Chondrocyte (in vitro differentiated cells): ENCODE data around the gene CAB39. TPM values are rescaled to one million over a fixed set of nuclear protein-coding genes. Genes with fewer than 3 reads are reported as not detected.

Experiments used
- DNase-seq: peaks from one replicate; pipeline ENCODE4 v3.0.0; 2021; ENCODE audit warnings: mixed read lengths, low spot score
- H3K27ac Mint-ChIP-seq: one replicate; pipeline ENCODE4 v1.8.0; 2021; ENCODE audit warnings: mild to moderate bottlenecking, moderate library complexity, mixed read lengths; ENCODE audit not compliant: unreplicated experiment
- H3K27me3 Mint-ChIP-seq: 2 replicates; pipeline ENCODE4 v1.8.0; 2021; ENCODE audit warnings: low read depth, mixed read lengths
- H3K36me3 Mint-ChIP-seq: 2 replicates; pipeline ENCODE4 v1.8.0; 2021; ENCODE audit warnings: low read depth, mixed read lengths
- H3K4me1 Mint-ChIP-seq: 2 replicates; pipeline ENCODE4 v1.8.0; 2021; ENCODE audit warnings: low read depth, mild to moderate bottlenecking, mixed read lengths
- H3K4me3 Mint-ChIP-seq: one replicate; pipeline ENCODE4 v1.8.0; 2021; ENCODE audit warnings: mild to moderate bottlenecking, moderate library complexity, mixed read lengths; ENCODE audit not compliant: unreplicated experiment
- H3K9me3 Mint-ChIP-seq: 2 replicates; pipeline ENCODE4 v1.8.0; 2021; ENCODE audit warnings: low read depth, mixed read lengths
- total RNA-seq: library from RNA; stranded (reverse); gene quantifications from 3 replicates; pipeline ENCODE4 v1.2.1, GENCODE V29; 2021
- TF ChIP-seq, protein P1 (sequence below): fragments of 200-600 bp; sonication (generic); IDR thresholded peaks from 2 replicates; pipeline ENCODE4 v1.5.0; 2021; ENCODE audit warnings: antibody characterized with exemption, mild to moderate bottlenecking, moderate library complexity

The CAB39 gene
- total RNA-seq, 1 donor from 2014 or later = 33.4 TPM

DNA sequence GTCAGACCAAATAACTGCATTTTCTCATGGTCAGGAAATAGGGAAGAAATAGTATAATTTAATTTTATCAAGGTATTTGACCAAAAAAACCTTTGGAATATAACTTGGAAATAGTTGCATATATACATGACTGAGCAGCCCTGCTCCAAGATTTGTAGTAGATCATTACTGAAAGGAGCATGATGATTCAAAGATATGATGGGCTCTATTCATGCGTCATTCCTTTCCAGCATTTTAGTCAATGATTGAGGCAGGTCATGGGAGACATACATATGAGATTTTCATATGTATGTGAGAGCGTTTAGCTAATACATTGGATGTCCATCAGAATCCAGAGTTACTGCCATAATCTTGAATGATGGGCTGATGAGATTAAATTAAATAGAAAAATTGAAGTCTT lies 74.5 kb downstream of the CAB39 start:
- H3K9me3 Mint-ChIP-seq = peaks cover 39% of the 10 kb centered on the region
- no peak for DNase-seq
- H3K27me3 Mint-ChIP-seq = no peaks in the 10 kb centered on the region
- H3K4me3 Mint-ChIP-seq = no peak overlapping the region
- H3K36me3 Mint-ChIP-seq = peaks cover 34% of the 10 kb centered on the region
- peaks cover 37% of the 10 kb centered on the region for H3K4me1 Mint-ChIP-seq
- no peak overlapping the region for H3K27ac Mint-ChIP-seq
- TF ChIP-seq, protein P1, sequence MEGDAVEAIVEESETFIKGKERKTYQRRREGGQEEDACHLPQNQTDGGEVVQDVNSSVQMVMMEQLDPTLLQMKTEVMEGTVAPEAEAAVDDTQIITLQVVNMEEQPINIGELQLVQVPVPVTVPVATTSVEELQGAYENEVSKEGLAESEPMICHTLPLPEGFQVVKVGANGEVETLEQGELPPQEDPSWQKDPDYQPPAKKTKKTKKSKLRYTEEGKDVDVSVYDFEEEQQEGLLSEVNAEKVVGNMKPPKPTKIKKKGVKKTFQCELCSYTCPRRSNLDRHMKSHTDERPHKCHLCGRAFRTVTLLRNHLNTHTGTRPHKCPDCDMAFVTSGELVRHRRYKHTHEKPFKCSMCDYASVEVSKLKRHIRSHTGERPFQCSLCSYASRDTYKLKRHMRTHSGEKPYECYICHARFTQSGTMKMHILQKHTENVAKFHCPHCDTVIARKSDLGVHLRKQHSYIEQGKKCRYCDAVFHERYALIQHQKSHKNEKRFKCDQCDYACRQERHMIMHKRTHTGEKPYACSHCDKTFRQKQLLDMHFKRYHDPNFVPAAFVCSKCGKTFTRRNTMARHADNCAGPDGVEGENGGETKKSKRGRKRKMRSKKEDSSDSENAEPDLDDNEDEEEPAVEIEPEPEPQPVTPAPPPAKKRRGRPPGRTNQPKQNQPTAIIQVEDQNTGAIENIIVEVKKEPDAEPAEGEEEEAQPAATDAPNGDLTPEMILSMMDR = no peak

DNA sequence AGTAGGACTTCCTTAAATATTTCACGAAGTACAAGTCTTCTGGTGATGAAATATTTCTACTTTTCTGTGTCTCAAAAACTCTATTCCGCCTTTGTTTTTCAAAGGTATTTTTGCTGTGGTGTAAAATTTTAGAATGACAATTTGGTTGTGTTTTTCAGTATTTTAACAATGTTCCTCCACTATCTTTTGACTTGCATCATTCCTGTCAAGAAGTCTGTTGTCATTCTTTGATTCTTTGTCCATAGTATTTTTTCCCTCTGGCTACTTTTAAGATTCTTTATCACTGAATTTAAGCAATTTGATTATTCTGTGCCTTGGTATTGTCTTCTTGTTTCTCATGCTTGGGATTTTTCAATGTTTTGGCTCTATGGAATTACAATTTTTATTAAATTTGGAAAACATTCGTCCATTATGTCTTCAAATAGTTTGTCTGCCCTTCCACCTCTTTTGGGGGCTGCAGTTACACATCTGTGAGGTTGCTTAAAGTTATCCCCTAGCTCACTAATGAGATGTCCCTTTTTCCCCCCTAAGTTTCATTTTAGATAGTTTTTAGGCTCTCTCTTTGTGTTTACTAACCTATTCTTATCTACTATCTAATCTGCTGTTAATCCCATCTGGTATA lies 76.0 kb downstream of the CAB39 start:
- H3K27ac Mint-ChIP-seq = no peak overlapping the region
- no peak overlapping the region for H3K4me3 Mint-ChIP-seq
- no peak for DNase-seq
- peaks cover 39% of the 10 kb centered on the region for H3K9me3 Mint-ChIP-seq
- TF ChIP-seq, protein P1 = no peak
- H3K27me3 Mint-ChIP-seq = no peaks in the 10 kb centered on the region
- H3K36me3 Mint-ChIP-seq = peaks cover 36% of the 10 kb centered on the region
- H3K4me1 Mint-ChIP-seq = peaks cover 50% of the 10 kb centered on the region

DNA sequence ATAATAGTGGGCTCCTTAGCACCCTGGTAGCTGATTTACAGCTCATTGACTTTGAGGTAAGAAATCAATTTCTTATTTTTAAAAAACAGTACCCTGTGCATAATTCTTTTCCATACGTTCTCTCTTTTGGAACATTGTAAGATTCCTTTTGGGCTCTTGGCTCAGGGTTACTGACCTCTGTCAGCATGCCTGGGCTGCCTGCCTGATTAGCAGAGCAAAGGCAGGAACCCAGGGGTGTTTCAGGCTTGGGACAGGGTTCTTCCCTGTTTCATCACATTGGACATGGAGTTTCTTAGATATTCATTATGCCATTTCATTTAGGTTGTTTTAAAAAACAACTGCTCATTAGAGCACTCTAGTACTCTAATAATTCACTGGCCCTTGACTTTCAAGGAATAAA lies 78.3 kb downstream of the CAB39 start:
- TF ChIP-seq, protein P1 = no peak
- Mint-ChIP-seq H3K9me3 (peaks cover 24% of the 10 kb centered on the region), H3K27me3 (no peaks in the 10 kb centered on the region), H3K4me1 (peaks cover 49% of the 10 kb centered on the region), H3K4me3 (no peak overlapping the region), H3K27ac (peak overlapping the region; percentile 63), H3K36me3 (peaks cover 26% of the 10 kb centered on the region)
- DNase-seq = no peak

DNA sequence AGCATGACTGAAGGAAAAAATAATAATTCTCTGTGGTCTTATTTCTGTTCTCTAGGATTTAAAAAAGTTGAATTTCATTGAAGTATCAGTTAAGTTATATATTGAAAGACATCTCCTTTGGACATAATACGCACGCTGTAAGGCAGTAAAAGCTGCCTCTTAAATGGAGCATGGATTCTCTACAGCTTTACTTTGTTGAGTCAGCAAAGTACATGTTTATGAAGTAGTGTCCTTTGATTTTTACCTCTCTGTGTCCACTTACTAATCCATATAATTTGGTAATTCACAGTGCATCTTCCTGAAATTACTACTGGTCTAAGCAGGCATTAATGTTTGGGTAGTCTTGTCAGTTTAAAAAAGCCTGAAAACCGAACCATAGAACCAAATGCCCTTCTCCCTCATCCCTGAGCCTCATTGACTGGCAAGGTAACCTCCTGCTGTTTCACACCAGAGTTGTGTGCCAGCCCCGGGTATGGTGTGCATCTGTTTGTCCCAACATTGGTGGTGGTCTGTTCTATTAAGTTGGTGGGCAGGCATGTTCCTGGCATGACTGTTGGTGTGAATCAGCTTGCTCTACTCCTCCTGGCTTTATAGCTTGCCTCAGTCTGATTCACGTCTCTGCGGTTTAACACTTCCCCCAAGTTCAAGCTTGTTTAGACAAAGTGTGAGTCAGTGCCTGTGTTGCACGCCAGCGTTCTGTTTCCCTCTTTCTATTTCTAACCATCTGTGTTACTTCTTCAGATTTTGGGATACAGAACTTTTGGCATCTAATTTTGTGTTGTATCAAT lies 81.1 kb downstream of the CAB39 start:
- peaks cover 52% of the 10 kb centered on the region for H3K4me1 Mint-ChIP-seq
- peaks cover 13% of the 10 kb centered on the region for H3K9me3 Mint-ChIP-seq
- DNase-seq = no peak
- peak overlapping the region; percentile 45 for H3K4me3 Mint-ChIP-seq
- no peaks in the 10 kb centered on the region for H3K27me3 Mint-ChIP-seq
- peak overlapping the region; percentile 99 for H3K27ac Mint-ChIP-seq
- peaks cover 18% of the 10 kb centered on the region for H3K36me3 Mint-ChIP-seq
- TF ChIP-seq, protein P1 = no peak

DNA sequence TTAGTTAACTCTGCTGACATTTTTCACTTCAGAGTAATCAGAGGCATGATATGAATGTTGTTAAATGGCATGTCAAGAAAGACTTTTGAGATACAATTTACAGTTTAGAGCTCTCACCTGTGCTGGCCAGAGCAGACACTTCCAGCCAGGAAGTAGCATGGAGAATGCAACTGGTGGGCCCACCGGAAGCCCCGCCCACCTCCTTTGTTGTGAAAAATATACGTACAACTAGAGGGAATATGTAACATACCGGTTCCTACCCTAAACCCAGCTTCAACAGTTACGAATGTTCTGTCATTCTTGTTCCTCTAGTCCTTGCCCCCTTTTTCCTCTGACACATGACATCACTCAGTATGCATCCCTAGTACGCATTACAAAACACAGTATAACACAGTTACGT lies 81.9 kb downstream of the CAB39 start:
- Mint-ChIP-seq H3K9me3 (peaks cover 7% of the 10 kb centered on the region), H3K4me3 (peak overlapping the region; percentile 1), H3K27me3 (no peaks in the 10 kb centered on the region), H3K27ac (peak overlapping the region; percentile 99), H3K4me1 (peaks cover 55% of the 10 kb centered on the region), H3K36me3 (peaks cover 15% of the 10 kb centered on the region)
- DNase-seq = no peak
- TF ChIP-seq, protein P1 = no peak
